DOHH2 (cell line): ENCODE data around the gene MLXIP.

Experiments used
- EZH2phosphoT487 ChIP-seq: fragments of 200-600 bp; sonication (generic); IDR thresholded peaks from 2 replicates; pipeline ENCODE4 v1.6.1; 2017; ENCODE audit warnings: borderline replicate concordance, mild to moderate bottlenecking, antibody characterized with exemption, low read length, moderate library complexity, mixed read lengths
- TF ChIP-seq, protein P1 (sequence below): fragments of 200-600 bp; sonication (generic); IDR thresholded peaks from one replicate; pipeline ENCODE4 v1.5.1; 2014; ENCODE audit warnings: antibody characterized with exemption, mild to moderate bottlenecking, low read depth, low read length; ENCODE audit not compliant: poor library complexity, severe bottlenecking

DNA sequence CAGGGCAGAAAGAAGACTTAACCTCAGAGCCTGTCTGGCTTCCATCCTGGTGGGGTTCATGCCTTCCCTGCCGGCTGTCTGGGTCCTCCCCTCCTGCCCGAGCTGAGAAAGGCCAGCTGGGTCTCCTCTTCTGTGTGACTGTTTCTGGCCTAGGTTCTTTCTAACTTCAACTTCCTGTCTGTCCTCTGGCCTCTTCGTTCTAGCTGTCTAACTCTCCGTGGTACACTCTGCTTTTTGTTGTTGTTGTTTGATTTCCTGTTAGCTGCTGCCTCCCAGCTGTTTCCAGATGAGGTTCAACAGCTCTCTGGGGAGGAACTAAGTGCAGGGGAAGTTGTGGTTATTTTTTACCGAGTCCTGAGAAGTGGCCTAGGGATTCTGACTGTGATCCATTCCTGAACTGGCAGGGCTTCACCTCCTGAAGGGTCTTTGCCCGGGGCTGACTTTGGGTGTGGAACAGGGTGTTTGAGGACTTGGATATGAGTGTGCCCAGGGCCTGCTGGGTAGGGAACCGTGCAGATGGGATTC, 3.2 kb downstream of the MLXIP start:
- TF ChIP-seq, protein P1, sequence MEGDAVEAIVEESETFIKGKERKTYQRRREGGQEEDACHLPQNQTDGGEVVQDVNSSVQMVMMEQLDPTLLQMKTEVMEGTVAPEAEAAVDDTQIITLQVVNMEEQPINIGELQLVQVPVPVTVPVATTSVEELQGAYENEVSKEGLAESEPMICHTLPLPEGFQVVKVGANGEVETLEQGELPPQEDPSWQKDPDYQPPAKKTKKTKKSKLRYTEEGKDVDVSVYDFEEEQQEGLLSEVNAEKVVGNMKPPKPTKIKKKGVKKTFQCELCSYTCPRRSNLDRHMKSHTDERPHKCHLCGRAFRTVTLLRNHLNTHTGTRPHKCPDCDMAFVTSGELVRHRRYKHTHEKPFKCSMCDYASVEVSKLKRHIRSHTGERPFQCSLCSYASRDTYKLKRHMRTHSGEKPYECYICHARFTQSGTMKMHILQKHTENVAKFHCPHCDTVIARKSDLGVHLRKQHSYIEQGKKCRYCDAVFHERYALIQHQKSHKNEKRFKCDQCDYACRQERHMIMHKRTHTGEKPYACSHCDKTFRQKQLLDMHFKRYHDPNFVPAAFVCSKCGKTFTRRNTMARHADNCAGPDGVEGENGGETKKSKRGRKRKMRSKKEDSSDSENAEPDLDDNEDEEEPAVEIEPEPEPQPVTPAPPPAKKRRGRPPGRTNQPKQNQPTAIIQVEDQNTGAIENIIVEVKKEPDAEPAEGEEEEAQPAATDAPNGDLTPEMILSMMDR: no peak
- no peak for TF ChIP-seq EZH2phosphoT487
